GM19467 (cell line): ENCODE data around the gene CCDC85C.

Source experiments
- ATAC-seq: cut with Tn5 transposase; IDR thresholded peaks from one replicate; pipeline ENCODE4 v1.9.1; 2021; ENCODE audit warnings: mild to moderate bottlenecking, moderate library complexity; ENCODE audit not compliant: unreplicated experiment

The CCDC85C gene

DNA sequence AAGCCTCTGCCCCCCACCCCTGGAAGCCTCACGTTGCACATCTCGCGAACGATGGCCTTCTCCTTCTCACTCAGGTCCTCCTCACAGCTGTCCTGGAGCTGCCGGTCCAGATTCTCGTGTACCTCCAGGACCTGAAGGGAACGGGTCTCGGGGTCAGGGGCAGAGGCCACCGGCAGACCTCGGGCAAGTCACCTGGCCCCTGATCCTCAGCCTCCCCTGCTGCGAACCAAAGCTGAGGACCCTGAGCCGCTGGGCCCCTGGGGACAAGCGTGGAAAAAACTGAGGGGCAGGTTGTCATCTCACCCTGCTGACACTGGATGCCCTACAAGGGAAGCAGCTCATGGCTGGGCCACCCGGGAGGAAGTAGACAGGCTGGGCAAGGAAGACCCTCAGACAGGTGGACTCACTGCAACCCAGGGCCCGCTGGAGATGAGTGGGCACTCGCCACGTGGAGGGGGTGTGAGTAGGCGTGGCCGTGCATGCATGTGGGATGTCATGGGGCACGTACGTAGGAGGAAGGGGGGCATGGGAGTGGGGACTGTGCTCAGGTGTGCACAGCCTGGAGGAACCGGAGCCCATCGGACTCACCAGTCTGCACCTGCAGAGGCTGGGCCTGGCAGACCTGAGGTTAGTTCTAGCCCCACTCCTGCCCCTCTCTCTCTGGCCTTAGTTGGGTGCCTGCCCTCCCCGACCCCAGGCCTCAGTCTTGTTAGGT is 87.7 kb downstream of the CCDC85C start:
- ATAC-seq: no peak

DNA sequence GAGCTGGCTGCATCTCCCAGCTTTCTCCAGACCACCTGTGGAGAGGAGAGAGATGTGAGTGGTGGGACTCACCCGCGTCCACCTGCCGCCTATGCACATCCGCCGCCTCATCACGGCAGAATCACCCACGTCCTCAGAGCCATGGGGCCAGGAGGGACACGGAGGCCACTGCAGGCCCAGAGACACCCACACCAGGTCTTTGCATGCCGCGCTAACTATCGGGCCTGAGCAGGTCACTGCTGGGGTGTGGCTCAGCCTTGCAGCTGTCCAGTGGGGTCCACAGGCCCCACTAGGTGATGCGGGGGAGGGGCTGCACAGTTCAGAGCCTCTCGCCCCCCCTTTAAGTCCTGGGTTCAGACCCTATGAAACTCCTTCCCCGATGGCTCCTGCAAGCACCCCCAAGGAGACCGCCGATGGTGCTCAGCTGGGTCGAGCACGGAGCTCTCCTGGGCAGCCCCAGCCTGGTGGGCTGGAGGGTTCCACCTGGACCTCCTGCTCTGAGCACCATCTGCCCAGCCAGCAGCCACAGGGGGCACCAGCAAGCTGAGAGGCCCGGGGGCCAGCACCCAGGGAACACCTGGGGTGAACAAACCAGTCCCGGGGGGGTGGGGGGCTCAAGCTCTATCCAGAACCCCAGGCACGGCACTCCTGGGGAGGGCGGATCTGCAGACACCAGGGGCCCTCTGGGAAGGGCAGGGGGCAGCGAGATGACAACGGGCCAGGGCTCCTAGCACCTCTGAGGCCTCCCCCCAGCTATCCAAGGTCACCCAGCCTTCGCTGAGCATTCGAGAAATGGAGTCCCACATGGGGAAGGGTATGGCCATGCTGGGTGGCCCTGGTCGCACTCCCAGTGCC is 88.5 kb downstream of the CCDC85C start:
- no peak for ATAC-seq

DNA sequence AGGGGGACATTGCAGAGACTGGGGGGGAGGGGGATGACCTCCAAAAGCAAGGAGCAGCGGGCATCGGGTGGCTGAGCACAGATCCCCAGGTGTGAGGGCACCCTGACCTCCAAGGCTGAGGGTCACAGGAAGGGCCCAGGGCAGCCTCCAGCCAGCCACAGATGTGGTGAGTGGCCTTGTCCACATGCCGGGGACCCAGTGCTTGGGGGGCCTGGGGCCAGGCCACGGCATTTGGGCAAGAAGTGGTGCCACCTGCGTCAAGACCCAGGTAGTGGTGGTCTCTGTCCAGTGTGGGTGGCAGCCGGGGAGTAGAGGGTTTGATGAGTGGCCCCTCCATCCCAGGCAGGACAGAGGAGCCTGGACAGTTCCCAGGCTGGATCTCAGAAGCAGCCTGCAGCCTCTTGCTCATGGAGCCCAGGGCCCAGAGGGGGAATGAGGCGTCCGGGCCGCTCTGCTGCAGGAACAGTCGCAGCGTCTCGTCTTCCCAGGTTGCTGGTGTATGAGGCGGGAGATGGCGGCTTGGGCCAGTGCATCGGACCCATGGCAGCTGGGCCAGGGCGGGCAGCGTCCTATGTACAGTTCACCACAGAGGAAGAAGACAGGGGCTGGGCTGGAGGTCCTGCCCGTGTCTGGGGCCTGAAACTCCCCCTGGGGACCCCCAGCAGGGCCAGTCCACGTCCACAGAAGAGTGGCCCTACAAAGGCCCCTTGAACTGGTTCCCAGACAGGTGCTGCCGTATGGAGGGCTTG is 89.3 kb downstream of the CCDC85C start:
- no peak for ATAC-seq

- no peak for ATAC-seq
Observed at GRCh38 chr14:99513946-99514551, 90.0 kb downstream of the CCDC85C start.

DNA sequence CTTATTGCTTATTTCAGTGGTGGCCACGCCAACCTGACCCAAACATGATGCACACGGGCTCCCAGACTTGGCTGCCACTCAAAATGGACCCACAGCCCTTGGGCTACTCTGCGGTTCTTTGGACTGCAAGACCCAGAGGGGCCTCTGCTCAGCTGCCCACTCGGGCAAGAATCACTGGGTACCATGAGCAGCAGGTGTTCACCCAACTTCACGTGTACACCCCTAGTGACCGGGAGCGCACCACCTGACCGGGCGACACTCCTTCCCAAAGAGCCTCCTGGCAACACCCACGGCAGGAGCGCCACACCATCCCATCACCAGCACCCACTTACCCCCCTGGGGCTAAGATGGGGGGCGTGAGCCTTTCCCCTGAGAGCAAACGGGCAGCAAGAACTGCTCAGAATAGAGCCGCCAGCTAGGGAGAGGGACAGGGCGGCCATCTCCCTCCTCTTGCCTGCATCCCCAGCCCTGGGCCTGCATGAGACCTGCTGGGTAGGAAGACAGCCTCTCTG is 90.8 kb downstream of the CCDC85C start:
- ATAC-seq: no peak

GRCh38 chr14:99512571-99513182 is 91.3 kb downstream of the CCDC85C start:
- ATAC-seq: no peak

DNA sequence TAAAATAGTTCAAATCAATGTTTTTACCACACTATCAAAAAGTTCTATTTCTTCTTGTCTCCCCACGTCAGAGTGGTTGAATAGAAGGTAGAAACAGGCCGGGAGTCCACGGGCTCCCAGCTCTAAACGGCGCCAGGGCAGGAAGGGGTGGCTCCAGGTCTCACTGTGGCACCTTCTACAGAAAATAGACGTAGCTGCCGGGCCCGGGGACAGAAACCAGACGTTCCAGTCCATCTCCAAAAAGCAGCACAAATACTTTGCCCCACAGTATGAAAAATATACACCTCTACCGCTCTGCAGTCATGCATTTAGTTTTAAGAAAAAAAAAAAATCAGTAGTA is 91.9 kb downstream of the CCDC85C start:
- no peak for ATAC-seq

DNA sequence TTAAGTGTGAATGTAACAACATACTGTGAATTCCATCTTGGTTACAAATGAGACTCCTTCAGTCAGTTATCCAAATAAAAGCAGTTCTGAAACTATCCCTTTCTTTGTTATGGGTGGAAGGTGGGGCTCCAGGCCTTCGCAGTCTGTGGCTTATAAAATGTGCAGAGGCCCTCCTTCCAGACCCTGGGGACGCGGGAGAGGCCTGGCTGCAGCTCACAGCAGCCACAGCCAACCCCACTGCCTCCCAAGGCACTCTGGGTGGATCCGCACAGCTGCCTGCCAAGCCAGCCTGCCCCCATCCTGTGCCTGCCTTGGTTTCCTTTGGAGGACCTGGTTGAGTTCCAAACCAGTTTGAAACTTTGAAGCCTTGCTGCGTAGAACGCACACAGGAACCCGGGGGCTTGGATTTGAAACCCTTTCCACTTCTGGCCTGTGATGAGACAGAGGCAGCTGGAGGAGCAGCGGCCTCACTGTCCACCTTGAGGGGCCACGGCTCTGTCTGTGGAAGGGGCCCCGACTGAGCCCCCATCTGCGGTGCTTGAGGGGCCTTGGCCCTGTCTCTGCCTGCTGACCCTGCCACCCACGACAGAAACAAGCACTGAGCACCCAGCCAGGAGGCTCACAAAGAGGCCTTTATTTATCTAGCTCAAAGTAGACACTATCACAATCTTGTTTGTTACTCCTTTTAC is 92.4 kb downstream of the CCDC85C start:
- ATAC-seq: no peak

DNA sequence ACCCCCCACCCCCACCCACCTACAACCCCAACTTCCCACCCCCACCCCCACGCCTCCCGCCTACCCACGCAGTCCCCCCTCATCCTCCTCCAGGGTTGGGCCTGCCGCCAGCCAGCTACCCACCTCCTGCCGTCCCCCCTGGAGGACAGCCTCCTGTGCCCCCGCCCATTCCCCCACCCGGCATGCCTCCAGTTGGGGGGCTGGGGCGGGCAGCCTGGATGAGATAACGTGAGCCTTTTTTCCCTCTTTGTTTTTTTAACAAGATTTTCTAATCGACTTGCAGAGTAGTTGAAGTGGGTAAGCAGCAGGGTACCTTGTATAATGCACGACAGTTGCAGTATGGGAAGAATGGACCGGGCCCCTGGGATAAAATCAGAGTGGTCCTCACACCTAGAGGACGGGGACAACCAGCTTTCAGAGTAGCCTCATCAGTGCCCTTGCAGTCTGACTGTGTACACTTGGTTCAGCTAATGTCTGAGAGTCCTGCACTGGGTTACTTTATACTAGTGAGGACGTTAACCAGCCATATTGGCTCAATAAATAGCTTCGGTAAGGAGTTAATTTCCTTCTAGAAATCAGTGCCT is 93.4 kb downstream of the CCDC85C start:
- ATAC-seq: no peak

- ATAC-seq: no peak
Observed at GRCh38 chr14:99509871-99510555, 94.0 kb downstream of the CCDC85C start.

DNA sequence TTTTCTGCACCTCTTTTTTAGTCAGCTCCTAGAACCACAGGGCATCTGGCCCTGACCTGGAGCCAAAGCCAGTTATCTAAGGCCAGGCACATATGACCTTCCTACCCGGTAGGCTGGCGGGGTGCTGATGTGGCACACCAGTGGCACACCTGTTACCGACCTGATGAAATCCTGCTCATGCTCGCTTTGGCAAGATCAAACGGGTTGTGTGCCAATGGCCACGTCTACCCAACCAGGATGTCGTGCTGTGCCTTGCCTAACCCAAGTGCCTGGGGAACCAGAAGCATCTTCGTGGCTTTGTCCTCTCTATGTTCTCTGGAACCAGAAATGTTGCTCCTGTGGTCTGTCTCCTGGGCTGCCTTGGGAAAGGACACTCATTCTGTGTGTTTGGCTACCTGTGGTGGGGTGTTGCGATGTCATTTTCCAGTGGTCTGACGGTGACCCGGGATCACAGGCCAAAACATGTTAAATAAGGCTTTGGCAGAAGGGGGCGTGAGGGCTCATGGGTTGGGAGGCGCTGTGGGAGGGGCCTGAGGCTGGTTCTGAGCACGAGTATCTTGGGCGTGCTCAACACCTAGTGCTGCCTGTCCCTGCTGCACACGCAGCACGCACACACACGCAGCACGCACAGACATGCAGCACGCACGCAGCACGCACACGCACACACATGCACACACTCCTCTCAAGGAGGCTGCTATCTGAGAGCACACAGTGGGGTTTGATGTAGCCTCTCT is 94.9 kb downstream of the CCDC85C start:
- ATAC-seq: no peak

GRCh38 chr14:99507860-99508640 is 96.0 kb downstream of the CCDC85C start:
- no peak for ATAC-seq

DNA sequence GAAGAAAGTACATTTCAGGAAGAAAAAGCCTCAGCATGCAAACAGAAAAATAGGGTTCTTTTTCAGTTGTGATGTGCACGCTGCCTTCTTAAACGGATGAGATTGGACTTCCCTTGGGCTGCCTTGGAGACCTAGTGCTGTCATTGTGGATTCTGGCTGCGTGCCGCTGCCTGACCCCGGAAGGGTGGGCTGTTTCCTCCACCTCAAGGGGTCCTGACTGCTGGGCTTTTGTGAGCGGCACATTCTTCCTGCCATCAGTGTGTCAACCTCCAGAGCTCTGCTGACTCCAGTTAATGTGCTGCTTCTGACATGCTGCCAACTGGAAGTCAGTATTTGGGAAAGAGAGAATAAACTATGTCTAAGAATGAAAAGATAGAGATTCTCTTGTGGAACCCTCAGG is 97.7 kb downstream of the CCDC85C start:
- no peak for ATAC-seq

DNA sequence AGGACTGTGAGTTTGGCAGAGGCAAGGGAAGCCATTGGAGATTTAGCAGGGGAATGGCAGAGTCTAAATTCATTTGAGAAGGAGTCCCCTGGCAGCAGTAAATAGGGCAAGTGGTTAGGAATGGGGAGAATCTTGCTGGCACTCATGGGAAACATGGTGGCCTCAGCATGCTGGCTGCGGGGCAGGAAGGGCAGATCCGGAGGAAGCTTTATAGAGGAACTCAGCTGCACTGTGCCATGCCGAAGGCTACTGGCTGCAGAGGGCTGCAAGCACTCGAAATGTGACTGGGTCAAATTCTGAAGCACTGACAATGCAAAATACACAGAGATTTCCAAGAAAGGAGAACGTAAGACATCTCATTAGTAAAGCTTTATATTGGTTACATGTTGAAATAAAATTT is 98.9 kb downstream of the CCDC85C start:
- no peak for ATAC-seq

DNA sequence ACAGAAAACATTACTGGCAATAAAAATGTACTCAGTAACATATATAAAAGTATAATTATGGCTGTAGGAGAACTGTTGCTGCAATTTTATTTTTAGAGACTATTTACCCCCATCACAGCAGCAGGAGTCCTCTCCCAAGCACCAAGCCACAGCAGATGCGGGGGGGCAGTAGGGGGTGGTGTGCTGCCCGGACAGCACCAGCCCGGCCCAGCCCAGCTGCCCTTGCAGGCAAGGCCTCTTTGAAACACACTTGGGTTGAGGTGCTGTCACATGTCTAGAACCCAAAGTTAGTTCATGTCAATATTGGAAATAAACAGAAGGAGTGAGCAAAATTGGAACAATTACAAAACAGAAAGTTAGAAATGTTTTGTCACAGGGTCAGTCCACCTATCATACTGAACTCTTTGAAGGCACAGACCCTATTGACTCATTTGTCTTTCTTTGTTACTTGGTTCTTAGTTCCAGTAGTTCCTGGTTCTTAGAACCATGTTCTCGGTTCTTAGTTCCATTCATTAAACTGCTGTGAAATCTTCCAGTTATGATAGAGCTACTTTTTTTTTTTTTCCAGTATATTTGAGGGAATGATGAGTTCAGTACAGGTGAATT is 100.1 kb downstream of the CCDC85C start:
- ATAC-seq: no peak

- no peak for ATAC-seq
Observed at GRCh38 chr14:99502989-99503421, 101.0 kb downstream of the CCDC85C start.

- no peak for ATAC-seq
Observed at GRCh38 chr14:99497894-99498293, 106.1 kb downstream of the CCDC85C start.
